ENCODE data around the gene THBD.
A peak's percentile ranks its signal among the peaks of the same experiment; 100 is the strongest.

The THBD gene

GRCh38 chr20:23060629-23061028 is 11.2 kb upstream of the THBD start:
- DNase-seq, result no peak

- peak; percentile 13 for DNase-seq
Measured at GRCh38 chr20:23059846-23060245, 10.4 kb upstream of the THBD start.

- no peak for DNase-seq
Measured at GRCh38 chr20:23059001-23059400, 9.5 kb upstream of the THBD start.

- no peak for DNase-seq
Measured at GRCh38 chr20:23058240-23058639, 8.8 kb upstream of the THBD start.

- no peak for DNase-seq
Measured at GRCh38 chr20:23052904-23053303, 3.4 kb upstream of the THBD start.

GRCh38 chr20:23050847-23051627 is 1.6 kb upstream of the THBD start:
- DNase-seq, result no peak

GRCh38 chr20:23050076-23050838 is 785 bp upstream of the THBD start:
- DNase-seq, result no peak

GRCh38 chr20:23048283-23049200 is 930 bp downstream of the THBD start:
- peak; percentile 10 for DNase-seq

GRCh38 chr20:23047738-23048214 is 1.7 kb downstream of the THBD start:
- DNase-seq, result peak; percentile 37

- peak; percentile 37 for DNase-seq
Measured at GRCh38 chr20:23047001-23047737, 2.3 kb downstream of the THBD start.

- DNase-seq, result no peak
Measured at GRCh38 chr20:23046431-23046830, 3.0 kb downstream of the THBD start.

GRCh38 chr20:23043376-23043775 is 6.1 kb downstream of the THBD start:
- DNase-seq, result no peak

- DNase-seq, result no peak
Measured at GRCh38 chr20:23042270-23042669, 7.2 kb downstream of the THBD start.

- DNase-seq, result no peak
Measured at GRCh38 chr20:23039885-23040508, 9.5 kb downstream of the THBD start.

GRCh38 chr20:23039136-23039875 is 10.2 kb downstream of the THBD start:
- DNase-seq, result no peak

- DNase-seq, result no peak
Measured at GRCh38 chr20:23037017-23037481, 12.4 kb downstream of the THBD start.

- no peak for DNase-seq
Measured at GRCh38 chr20:23036371-23036770, 13.1 kb downstream of the THBD start.

- no peak for DNase-seq
Measured at GRCh38 chr20:23035731-23036130, 13.7 kb downstream of the THBD start.

GRCh38 chr20:23034721-23035671 is 14.5 kb downstream of the THBD start, which contains the start of gene SSTR4:
SSTR4 (plus strand) TSS chr20:23035312; CDS start chr20:23035484, 172 bp downstream.
- no peak for DNase-seq

GRCh38 chr20:23033918-23034317 is 15.6 kb downstream of the THBD start:
- no peak for DNase-seq
